Measurements from ENCODE around the gene CERK. TPM values are rescaled to one million over a fixed set of nuclear protein-coding genes. Genes with fewer than 3 reads are reported as not detected.
A peak's percentile ranks its signal among the peaks of the same experiment; 100 is the strongest.

Gene CERK
- total and polyA plus RNA-seq, 2 of the 13 experiments (the other 11 are each of a cell fraction or from before 2014, with no cell fraction given): 40.3 to 41.9 TPM

- peak; percentile 44; the same call in 1 of the 2 replicates for TF ChIP-seq ZNF704 (CRISPR knock-in tag; IDR thresholded peaks at IDR 0.05; ENCODE audit: borderline replicate concordance)
- peak; percentile 63; the same call in 1 of the 2 replicates for TF ChIP-seq RFXAP (CRISPR knock-in tag; IDR thresholded peaks at IDR 0.05; ENCODE audit: borderline replicate concordance)
- no peak for TF ChIP-seq ZSCAN20 (CRISPR knock-in tag; IDR thresholded peaks at IDR 0.05; ENCODE audit: borderline replicate concordance)
- peak; percentile 98 for TF ChIP-seq HDAC1 (CRISPR knock-in tag; IDR thresholded peaks at IDR 0.05)
- TF ChIP-seq ZHX1 (CRISPR knock-in tag; IDR thresholded peaks at IDR 0.05; ENCODE audit: low read depth): peak; percentile 76; the same call in 1 of the 2 replicates
- peak; percentile 99 for TF ChIP-seq NR2C2 (CRISPR knock-in tag; IDR thresholded peaks at IDR 0.05; ENCODE audit: borderline replicate concordance)
- no peak for TF ChIP-seq ATAD3A (CRISPR knock-in tag; IDR thresholded peaks at IDR 0.05)
- no peak for TF ChIP-seq USF2 (IDR thresholded peaks at IDR 0.05; ENCODE audit: low read depth, low read length)
- no peak for TF ChIP-seq USF2 (CRISPR knock-in tag; IDR thresholded peaks at IDR 0.05; ENCODE audit: borderline replicate concordance)
- TF ChIP-seq ZXDC (CRISPR knock-in tag; IDR thresholded peaks at IDR 0.05): 0 out of 2 replicates have a peak, but pooled peaks have one; percentile 50
- TF ChIP-seq ZNF260 (CRISPR knock-in tag; IDR thresholded peaks at IDR 0.05; ENCODE audit: borderline replicate concordance, low read depth): no peak
- TF ChIP-seq CENPT (CRISPR knock-in tag; IDR thresholded peaks at IDR 0.05; ENCODE audit: low read depth): 0 out of 2 replicates have a peak, but pooled peaks have one; percentile 84
- peak; percentile 78 for TF ChIP-seq ZNF607 (CRISPR knock-in tag; IDR thresholded peaks at IDR 0.05; ENCODE audit: borderline replicate concordance)
- TF ChIP-seq RARA (CRISPR knock-in tag; IDR thresholded peaks at IDR 0.05): no peak; the same call in 1 of the 2 replicates
- 0 out of 2 replicates have a peak, but pooled peaks have one; percentile 35 for TF ChIP-seq E2F5 (CRISPR knock-in tag; conservative IDR thresholded peaks at IDR 0.05)
- no peak for TF ChIP-seq ZNF816 (CRISPR knock-in tag; IDR thresholded peaks at IDR 0.05; ENCODE audit: borderline replicate concordance)
- peak; percentile 75; the same call in 1 of the 2 replicates for TF ChIP-seq RELA (CRISPR knock-in tag; IDR thresholded peaks at IDR 0.05)
- TF ChIP-seq ZNF615 (CRISPR knock-in tag; IDR thresholded peaks at IDR 0.05; ENCODE audit: borderline replicate concordance): no peak
Measured at GRCh38 chr22:46762238-46763050, 24.4 kb upstream of the CERK start, which contains the start of gene TBC1D22A (continued).

Data from HepG2 (cell line).